GM20431 (cell line): ENCODE results near the gene PGLYRP1.

Experiments used
- in situ Hi-C: fragments of 300-500 bp; cut with MseI, MboI; formaldehyde crosslinking; loops from one replicate; pipeline ENCODE4 v1.15.0; 2020; ENCODE audit warnings: low sequenced_read_pairs; ENCODE audit not compliant: unreplicated experiment

PGLYRP1 gene

GRCh38 chr19:46009530-46010510 lies 13.0 kb downstream of the PGLYRP1 start:
- in situ Hi-C loops = no loop called here

DNA sequence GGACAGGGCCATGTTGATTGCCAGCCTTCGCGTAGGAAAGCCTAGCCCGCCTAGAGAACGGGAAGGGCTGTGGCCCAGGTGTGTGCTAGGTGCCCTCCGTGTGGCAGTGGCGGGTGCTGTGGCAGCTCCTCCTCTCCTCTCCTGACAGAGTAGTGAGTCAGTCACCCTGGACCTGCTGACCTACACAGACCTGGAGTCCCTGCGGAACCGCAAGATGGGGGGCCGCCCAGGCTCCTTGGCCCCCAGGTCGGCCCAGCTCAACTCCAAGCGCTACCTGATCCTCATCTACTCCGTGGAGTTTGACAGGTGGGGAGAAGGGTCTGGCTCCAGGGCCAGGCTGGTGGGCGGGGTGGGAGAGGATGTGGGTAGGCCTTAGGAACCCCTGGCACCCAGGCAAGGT lies 16.4 kb downstream of the PGLYRP1 start:
- in situ Hi-C loops = no loop called here

DNA sequence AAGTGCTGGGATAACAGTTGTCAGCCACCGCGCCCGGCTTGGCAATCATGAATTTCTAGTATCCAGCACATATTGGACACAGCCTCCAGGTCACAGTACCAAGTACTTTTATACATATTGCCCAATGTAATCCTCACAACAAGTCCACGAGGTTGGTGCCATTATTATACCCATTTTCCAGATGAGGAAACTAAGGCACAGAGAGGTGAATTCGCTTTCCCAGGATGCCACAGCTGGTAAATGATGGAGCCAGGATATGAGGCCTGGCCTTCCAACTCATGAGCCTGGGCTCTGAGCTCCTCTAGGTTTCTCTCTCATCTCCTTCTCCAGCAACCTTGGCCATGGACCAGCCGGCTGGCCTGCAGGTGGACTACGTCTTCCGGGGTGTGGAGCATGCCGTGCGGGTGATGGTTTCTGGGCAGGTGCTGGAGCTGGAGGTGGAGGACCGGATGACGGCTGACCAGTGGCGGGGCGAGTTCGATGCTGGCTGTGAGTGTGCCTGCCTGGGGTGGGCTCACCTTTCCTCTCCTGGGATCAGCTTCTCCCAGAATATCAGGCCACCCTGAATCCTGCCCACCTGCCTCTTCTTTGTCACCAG lies 20.1 kb downstream of the PGLYRP1 start:
- in situ Hi-C loops = no loop called here

DNA sequence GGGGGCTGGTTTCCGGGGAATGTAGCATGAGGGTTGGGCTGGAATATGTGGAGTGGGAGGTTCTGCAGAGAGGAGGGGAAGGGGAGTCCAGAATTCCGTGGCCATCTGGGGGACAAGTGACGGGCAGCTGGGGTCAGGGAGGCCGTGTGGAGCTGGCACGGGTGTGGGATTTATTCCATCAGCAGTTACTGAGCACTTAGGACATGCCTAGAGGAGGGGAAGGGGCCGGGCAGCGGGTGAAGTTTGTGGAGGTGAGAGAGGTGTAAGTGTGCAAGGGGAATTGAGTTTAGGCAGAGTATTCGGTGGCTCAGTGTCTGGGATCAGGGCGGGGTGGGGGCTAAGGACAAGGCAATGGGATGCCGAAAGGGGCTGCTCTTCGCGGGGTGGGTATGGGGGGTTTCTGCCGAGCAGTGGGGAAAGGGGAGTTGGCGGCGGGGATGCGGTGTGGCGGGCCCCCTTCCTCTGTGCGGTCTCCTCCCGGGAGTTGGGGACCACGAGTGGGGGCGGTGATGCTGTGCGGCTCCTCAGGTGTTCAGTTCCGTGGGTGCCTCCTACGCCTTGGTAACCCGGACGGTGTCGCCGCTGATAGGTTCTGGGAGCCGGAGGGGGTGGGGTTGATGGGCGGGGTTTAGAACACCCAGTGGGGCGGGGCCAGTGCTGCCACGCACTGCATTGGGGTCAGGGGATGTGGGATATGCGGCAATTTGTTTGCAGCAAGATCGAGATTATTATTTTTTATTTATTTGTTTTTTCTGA lies 22.2 kb downstream of the PGLYRP1 start:
- in situ Hi-C loops = no loop called here

- in situ Hi-C loops = no loop called here
Measured at GRCh38 chr19:45999653-46000121, 23.2 kb downstream of the PGLYRP1 start.

- in situ Hi-C loops = no loop called here
Measured at GRCh38 chr19:45998834-45999233, 24.0 kb downstream of the PGLYRP1 start.

DNA sequence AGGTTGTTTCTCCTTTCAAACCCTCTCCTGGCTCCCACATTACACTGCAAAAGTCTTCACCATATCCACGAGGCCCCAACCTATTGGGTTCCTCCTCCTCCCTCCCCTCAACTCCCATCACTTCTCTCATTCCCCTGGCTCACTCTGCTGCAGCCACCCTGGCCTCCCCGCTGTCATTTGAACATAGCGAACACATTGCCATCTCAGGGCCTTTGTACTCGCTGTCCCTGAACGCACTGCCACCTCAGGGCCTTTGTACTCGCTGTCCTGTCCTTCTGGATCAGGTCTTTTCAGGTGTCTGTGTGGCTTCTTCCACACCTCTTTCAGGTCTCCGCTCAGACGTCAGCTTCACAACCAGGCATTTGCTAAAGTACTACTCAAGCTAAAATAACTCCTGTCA lies 25.9 kb downstream of the PGLYRP1 start:
- in situ Hi-C loops = no loop called here

- in situ Hi-C loops = no loop called here
Measured at GRCh38 chr19:45995715-45996385, 27.0 kb downstream of the PGLYRP1 start.

GRCh38 chr19:45994998-45995714 lies 27.7 kb downstream of the PGLYRP1 start, which contains the start of gene CCDC61:
CCDC61 (plus strand) TSS chr19:45995467; CDS start chr19:46003019, 7,552 bp downstream.
- in situ Hi-C loops = no loop called here

DNA sequence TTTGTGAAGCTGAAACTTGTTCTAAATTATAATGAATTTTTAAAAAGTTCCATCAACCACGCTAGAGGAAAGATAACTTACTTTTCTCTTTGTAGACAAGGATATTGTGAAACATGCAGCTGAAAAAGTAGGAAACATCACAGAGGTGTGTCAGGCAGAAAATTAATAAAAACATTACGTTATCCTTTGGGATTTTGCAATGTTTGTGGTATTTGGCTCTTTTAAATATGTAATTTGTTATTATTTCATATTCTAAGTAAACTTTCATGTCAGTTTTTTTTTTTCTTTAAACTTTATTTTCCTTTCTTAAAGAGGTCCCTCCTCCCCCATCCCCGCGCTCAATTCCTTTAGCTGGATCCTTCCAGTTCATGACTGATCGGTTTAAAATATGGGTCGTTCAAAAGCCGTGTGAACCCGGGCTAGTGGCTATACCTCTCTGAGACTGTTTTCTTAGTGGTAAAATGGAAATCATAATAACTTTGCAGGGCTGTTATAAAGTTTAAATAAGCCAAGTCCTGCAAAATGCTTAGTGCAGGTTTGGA lies 28.3 kb downstream of the PGLYRP1 start:
- in situ Hi-C loops = no loop called here

- in situ Hi-C loops = no loop called here
Measured at GRCh38 chr19:45990113-45990728, 32.6 kb downstream of the PGLYRP1 start.

DNA sequence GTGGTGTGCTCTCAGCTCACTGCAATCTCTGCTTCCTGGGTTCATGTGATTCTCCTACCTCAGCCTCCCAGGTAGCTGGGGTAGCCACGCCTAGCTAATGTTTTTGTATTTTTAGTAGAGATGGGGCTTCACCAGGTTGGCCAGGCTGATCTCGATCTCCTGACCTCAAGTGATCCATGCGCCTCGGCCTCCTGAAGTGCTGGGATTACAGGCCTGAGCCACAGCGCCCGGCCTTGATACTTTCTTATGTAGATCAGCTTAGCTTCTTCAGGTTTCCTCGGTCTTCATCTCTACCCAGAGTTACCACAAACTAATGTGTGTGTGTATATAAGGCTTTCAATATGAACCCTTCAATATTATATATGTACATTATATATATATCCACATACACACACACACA lies 37.5 kb downstream of the PGLYRP1 start:
- in situ Hi-C loops = no loop called here

GRCh38 chr19:45981350-45981749 lies 41.5 kb downstream of the PGLYRP1 start:
- in situ Hi-C loops = no loop called here

DNA sequence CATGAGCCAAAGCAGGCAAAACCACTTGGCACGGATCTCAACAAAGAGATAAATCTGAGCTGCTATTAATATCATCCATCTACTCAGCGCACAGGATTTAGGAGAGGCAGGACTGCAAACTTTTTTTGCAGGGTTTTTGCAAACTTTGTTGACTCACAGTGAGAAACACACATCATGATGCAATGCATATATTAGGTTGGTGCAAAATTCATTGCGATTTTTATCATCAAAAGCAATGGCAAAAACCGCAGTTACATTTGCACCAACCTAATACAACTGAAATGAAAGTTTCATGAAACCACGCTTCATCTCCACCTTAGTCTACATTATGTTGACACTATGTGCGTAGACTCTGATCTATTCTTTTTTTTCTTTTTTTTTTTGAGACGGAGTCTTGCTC lies 44.7 kb downstream of the PGLYRP1 start:
- in situ Hi-C loops = no loop called here

DNA sequence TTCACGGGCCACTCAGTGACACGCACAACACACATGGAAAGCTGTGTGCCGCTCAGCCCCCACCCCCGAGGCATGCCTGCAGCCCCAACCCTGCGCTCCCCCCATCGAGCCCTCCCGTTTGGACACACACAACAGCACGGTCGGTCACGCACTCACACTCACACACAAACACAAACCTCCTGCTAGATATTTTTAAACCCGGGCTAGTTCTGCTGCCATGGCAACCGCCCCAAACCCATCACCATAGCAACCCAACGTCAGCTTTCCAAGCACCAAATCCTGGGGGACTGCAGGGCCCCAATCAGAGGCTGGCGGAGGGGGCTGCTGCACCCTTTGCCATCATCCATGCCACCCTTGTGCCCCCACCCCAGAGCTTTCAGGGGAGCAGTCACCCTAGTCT lies 46.7 kb downstream of the PGLYRP1 start:
- in situ Hi-C loops = no loop called here

- in situ Hi-C loops = no loop called here
Measured at GRCh38 chr19:45975306-45976070, 47.4 kb downstream of the PGLYRP1 start.

DNA sequence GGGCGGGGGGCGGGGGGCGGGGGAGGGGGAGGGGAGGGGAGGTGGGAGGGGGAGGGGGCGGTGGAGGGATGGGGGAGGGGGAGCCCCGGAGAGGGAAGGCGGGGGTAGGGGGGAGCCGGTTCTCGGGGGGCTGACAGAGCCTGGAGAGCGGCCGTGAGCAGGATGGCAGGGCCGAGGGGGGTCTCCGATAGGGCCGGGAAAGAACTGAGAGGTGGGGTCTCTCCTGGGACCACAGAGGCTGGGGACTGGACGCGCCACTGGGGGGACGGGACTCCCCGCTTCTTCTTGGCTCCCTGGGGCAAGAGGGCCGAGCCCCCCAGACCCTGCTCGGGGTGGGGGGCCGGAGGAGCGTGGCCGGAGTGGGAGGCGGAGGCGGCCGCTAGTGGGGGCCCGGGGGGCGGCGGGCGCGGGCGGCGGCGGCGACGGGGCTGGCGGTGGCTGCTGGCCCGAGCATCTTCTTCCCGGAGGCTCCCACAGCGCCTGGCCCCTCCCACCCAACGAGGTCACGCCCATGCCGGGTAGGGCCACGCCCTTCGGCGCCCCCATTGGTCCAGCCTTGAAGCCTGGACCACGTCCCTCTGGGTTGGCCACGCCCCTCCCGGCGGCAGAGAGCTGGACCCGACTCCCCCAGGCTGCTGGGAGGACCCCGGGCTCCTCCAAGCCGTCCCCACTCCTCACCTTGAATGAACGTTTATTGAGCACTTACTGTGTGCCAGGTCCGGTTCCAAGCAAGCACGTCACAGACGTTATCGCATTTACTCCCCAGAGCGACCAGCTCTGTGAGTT lies 49.1 kb downstream of the PGLYRP1 start, which contains the start of gene NOVA2:
TSS of gene NOVA2 (minus strand) at position 313 of the 786 bp plus-strand sequence. CDS start 514 bp downstream, outside the sequence.
- in situ Hi-C loops = no loop called here
